EL (cell line): ENCODE data around the gene DAGLA.

Experiments used
- DNase-seq: peaks from one replicate; pipeline ENCODE4 v3.0.0-alpha.2; 2016

Gene DAGLA

DNA sequence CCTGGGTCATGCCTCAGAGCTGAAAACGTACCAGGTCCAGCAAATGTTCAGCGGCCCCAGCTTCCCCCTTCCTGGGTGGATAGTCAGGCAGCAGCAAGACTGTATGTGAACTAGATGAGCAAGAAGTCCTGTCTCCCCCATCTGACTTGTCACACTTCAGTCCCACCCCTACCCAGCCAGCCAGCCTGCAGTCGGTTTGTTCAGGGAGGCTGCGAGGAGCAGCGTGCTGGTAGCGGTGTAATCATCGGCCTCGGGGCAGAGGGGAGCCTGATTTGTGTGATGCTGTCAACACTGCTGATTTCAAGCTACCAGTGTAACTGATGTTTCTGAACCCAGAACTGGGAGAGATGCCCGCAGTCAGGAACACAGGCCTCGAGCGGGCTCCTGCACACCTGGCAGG lies 102.7 kb downstream of the DAGLA start:
- DNase-seq: no peak

GRCh38 chr11:61783717-61784505 lies 103.7 kb downstream of the DAGLA start:
- DNase-seq: peak; percentile 62

GRCh38 chr11:61784506-61784805 lies 104.3 kb downstream of the DAGLA start:
- no peak for DNase-seq

DNA sequence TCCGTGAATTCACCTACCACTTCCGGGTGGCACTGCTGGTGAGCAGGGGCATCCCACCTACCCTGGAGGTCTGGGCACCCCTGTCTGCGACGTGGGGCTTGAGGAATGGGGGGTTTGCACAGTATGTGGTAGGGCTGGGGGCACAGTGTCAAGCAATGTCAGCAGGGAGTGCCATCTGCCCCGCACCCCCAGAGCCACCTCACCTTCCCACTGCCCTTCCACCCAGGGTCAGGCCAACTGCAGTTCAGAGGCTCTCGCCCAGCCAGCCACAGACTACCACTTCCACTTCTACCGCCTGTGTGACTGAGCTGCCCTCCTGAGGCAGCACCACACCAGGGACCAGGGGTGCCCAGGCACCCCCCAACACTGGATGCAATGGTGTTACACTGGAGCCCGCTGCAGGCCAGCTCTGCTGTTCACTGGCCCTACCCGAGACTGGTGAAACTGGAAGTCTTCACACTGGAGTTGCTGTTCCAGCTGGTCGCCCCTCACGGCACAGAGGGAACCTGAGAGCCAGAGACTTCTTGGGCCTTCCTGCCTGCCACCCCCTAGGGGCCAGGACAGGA lies 105.7 kb downstream of the DAGLA start:
- no peak for DNase-seq

- DNase-seq: peak; percentile 58
These were observed 107.8 kb downstream of the DAGLA start for GRCh38 chr11:61787928-61788491.

GRCh38 chr11:61791737-61792309 lies 111.6 kb downstream of the DAGLA start:
- DNase-seq: peak; percentile 91

DNA sequence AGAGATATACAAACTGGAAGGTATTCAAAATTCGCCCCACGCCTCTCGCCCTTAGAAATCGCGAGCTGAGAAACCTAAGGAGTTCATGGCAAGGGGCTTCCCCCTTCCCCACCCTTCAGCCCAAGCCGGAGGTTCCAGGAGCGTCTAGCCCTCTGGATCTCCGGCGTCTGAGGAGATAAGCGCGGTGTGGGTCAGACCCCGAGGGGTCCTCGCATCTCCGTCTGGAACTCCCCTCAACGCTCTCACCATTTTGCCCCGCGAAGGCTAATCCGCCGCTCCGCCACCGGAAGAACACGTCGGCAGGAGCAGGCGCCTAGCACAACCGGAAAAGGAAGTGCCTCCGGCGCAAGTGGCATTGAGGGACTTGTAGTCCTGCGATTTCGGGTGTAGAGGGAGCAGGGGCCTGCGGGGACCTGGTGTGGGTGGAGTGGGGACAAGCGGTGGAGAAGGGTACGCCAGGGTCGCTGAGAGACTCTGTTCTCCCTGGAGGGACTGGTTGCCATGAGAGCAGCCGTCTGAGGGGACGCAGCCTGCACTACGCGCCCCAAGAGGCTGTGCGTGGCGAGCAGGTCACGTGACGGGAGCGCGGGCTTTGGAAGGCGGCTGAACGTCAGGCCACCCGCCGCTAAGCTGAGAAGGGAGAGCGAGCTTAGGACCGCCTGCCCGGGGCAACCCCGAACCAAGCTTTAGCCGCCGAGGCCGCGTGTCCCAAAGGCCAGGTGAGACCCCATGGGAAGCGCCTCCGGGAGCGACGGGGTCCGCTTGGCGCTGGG lies 112.3 kb downstream of the DAGLA start, which contains the start of the genes FEN1 and TMEM258:
FEN1 (plus strand) TSS at position 602 of the 773 bp plus-strand sequence. CDS start 2,451 bp downstream, outside the sequence.
TMEM258 (minus strand) TSS at position 290 of the 773 bp plus-strand sequence; CDS start at position 249, 41 bp downstream.
- DNase-seq: peak; percentile 94

GRCh38 chr11:61793083-61793828 lies 113.1 kb downstream of the DAGLA start:
- DNase-seq: no peak

DNA sequence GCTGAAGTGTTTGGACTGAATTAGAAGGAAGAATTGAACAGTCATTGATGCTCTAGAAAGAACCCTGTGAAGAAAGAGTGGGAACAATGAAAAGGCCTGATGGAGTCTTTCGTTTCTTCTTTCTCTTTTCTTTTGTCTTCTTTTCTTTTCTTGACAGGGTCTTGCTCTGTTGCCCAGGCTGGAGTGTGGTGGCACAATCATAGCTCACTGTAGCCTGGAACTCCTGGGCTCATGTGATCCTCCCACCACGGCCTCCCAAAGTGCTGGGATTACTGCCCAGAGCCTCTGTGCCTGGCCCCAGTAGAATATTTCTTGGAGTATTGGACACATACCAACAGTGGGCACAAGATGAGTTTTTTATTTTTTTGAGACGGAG lies 113.6 kb downstream of the DAGLA start:
- DNase-seq: peak; percentile 26

GRCh38 chr11:61794579-61794978 lies 114.4 kb downstream of the DAGLA start:
- no peak for DNase-seq

DNA sequence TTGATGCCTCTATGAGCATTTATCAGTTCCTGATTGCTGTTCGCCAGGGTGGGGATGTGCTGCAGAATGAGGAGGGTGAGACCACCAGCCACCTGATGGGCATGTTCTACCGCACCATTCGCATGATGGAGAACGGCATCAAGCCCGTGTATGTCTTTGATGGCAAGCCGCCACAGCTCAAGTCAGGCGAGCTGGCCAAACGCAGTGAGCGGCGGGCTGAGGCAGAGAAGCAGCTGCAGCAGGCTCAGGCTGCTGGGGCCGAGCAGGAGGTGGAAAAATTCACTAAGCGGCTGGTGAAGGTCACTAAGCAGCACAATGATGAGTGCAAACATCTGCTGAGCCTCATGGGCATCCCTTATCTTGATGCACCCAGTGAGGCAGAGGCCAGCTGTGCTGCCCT lies 115.3 kb downstream of the DAGLA start:
- DNase-seq: no peak

- no peak for DNase-seq
These were observed 115.8 kb downstream of the DAGLA start for GRCh38 chr11:61795876-61796526.
